ENCODE data around the gene MOV10.

The MOV10 gene

GRCh38 chr1:112675728-112676381 lies 1.4 kb downstream of the MOV10 start:
- no peak for DNase-seq (ENCODE audit: low read depth in 2 of 2)

- no peak for DNase-seq (ENCODE audit: low read depth in 2 of 2)
Measured at GRCh38 chr1:112676543-112676942, 2.1 kb downstream of the MOV10 start.

GRCh38 chr1:112677501-112677900 lies 3.0 kb downstream of the MOV10 start:
- DNase-seq (ENCODE audit: low read depth in 2 of 2): no peak

GRCh38 chr1:112678605-112679004 lies 4.1 kb downstream of the MOV10 start:
- no peak for DNase-seq (ENCODE audit: low read depth in 2 of 2)

GRCh38 chr1:112685913-112686312 lies 11.5 kb downstream of the MOV10 start:
- DNase-seq (ENCODE audit: low read depth in 2 of 2): no peak

GRCh38 chr1:112686417-112686816 lies 12.0 kb downstream of the MOV10 start:
- no peak for DNase-seq (ENCODE audit: low read depth in 2 of 2)

- DNase-seq (ENCODE audit: low read depth in 2 of 2): no peak
Measured at GRCh38 chr1:112686835-112687234, 12.4 kb downstream of the MOV10 start.

GRCh38 chr1:112687361-112687760 lies 12.9 kb downstream of the MOV10 start:
- no peak for DNase-seq (ENCODE audit: low read depth in 2 of 2)

- no peak for DNase-seq (ENCODE audit: low read depth in 2 of 2)
Measured at GRCh38 chr1:112687785-112688496, 13.5 kb downstream of the MOV10 start.

GRCh38 chr1:112688781-112689193 lies 14.3 kb downstream of the MOV10 start:
- no peak for DNase-seq (ENCODE audit: low read depth in 2 of 2)

- DNase-seq (ENCODE audit: low read depth in 2 of 2): no peak
Measured at GRCh38 chr1:112689196-112689841, 14.9 kb downstream of the MOV10 start.

GRCh38 chr1:112689842-112690237 lies 15.4 kb downstream of the MOV10 start:
- DNase-seq (ENCODE audit: low read depth in 2 of 2): no peak

GRCh38 chr1:112692681-112693080 lies 18.2 kb downstream of the MOV10 start:
- DNase-seq (ENCODE audit: low read depth in 2 of 2): no peak

GRCh38 chr1:112693821-112694220 lies 19.4 kb downstream of the MOV10 start:
- no peak for DNase-seq (ENCODE audit: low read depth in 2 of 2)

- DNase-seq (ENCODE audit: low read depth in 2 of 2): no peak
Measured at GRCh38 chr1:112694363-112694929, 20.0 kb downstream of the MOV10 start.

GRCh38 chr1:112695276-112695675 lies 20.8 kb downstream of the MOV10 start:
- no peak for DNase-seq (ENCODE audit: low read depth in 2 of 2)

- DNase-seq (ENCODE audit: low read depth in 2 of 2): no peak
Measured at GRCh38 chr1:112696578-112697314, 22.3 kb downstream of the MOV10 start.

GRCh38 chr1:112697781-112698201 lies 23.3 kb downstream of the MOV10 start:
- DNase-seq (ENCODE audit: low read depth in 2 of 2): no peak

- DNase-seq (ENCODE audit: low read depth in 2 of 2): no peak
Measured at GRCh38 chr1:112698366-112699310, 24.2 kb downstream of the MOV10 start.

GRCh38 chr1:112699425-112700144 lies 25.1 kb downstream of the MOV10 start:
- DNase-seq (ENCODE audit: low read depth in 2 of 2): no peak
